K562 (cell line): ENCODE results near the gene TF. TPM values are rescaled to one million over a fixed set of nuclear protein-coding genes. Genes with fewer than 3 reads are reported as not detected.

Source experiments
- ATAC-seq: fragments of 200-7000 bp; cut with Tn5 transposase; 3 replicates; pipeline ENCODE4 v1.9.1; 2020; ENCODE audit warnings: moderate library complexity
- BruUV-seq: library from RNA; stranded (reverse); fragments of 400-500 nt; replicated peaks from 2 replicates; lab custom pipeline; 2021; lab: Mats Ljungman, UMichigan
- CTCF ChIA-PET: fragments of 300-600 bp; formaldehyde crosslinking; extraction: SDS; loops from one replicate; lab custom pipeline; 2021; ENCODE audit warnings: low intra/inter-chr PET ratio; lab: Yijun Ruan, JAX
- POLR2A ChIA-PET: fragments of 300-600, 350-650 bp; sonication (Branson Sonifier 250); formaldehyde crosslinking; extraction: SDS; loops from one replicate; lab custom pipeline; 2021; ENCODE audit warnings: antibody characterized with exemption, inconsistent platforms; lab: Yijun Ruan, JAX
- DNase-seq, 4 experiments: peaks; one replicate each; pipeline versions ENCODE4 v3.0.0 to v3.0.0-alpha.2; 2011 to 2018; ENCODE audit warnings: low spot score in 3 of 4, mixed read lengths in 3 of 4; ENCODE audit errors: extremely low read depth in 1 of 4
- FAIRE-seq: peaks from 2 replicates; lab custom pipeline; 2011; peaks lifted over from hg19 to GRCh38; lab: Jason Lieb, UNC
- H2AFZ ChIP-seq: 2 replicates; pipeline ENCODE4 v1.6.0; 2011; ENCODE audit warnings: low read depth, low read length, control low read depth, inconsistent platforms
- H3K27ac ChIP-seq: fragments of 200-600 bp; 3 replicates; pipeline ENCODE4 v1.8.0; 2011; ENCODE audit warnings: low read depth, mild to moderate bottlenecking, control low read depth, inconsistent platforms, low read length, moderate library complexity, mixed read lengths; ENCODE audit errors: extremely low read depth
- H3K27me3 ChIP-seq, 2 experiments: fragments of 300-600 bp in 1 of 2; 2 replicates in 1 of 2; 3 replicates in 1 of 2; pipeline versions ENCODE4 v1.6.0 to v1.8.0; 2011; ENCODE audit warnings: inconsistent platforms in 2 of 2, low read length in 2 of 2, mild to moderate bottlenecking in 1 of 2, mixed read lengths in 1 of 2, moderate library complexity in 1 of 2; ENCODE audit not compliant: control insufficient read depth in 2 of 2, insufficient read depth in 2 of 2
- H3K36me3 ChIP-seq: fragments of 300-600 bp; 3 replicates; pipeline ENCODE4 v1.8.0; 2011; ENCODE audit warnings: mild to moderate bottlenecking, low read length, inconsistent platforms; ENCODE audit not compliant: control insufficient read depth, insufficient read depth
- H3K4me1 ChIP-seq, 2 experiments: fragments of 200-600 bp in 1 of 2; replicated peaks in 1 of 2; 2 replicates in 1 of 2; 3 replicates in 1 of 2; pipeline versions ENCODE4 v1.5.1 to v1.8.0; 2011; ENCODE audit warnings: inconsistent platforms in 2 of 2, low read length in 2 of 2, mild to moderate bottlenecking in 1 of 2, mixed read lengths in 1 of 2, moderate library complexity in 1 of 2; ENCODE audit not compliant: control insufficient read depth in 2 of 2, insufficient read depth in 2 of 2
- H3K4me2 ChIP-seq: 2 replicates; pipeline ENCODE4 v1.6.1; 2011; ENCODE audit warnings: low read length, control low read depth, inconsistent platforms, mixed read lengths; ENCODE audit not compliant: insufficient read depth
- H3K4me3 ChIP-seq: fragments of 200-600 bp; sonication (generic), shearing (Covaris generic); 2 replicates; pipeline ENCODE4 v1.5.1; 2016; ENCODE audit warnings: control low read depth, inconsistent platforms
- H3K79me2 ChIP-seq: fragments of 200-600 bp; 3 replicates; pipeline ENCODE4 v1.8.0; 2011; ENCODE audit warnings: low read length, inconsistent platforms; ENCODE audit not compliant: control insufficient read depth, insufficient read depth
- H3K9ac ChIP-seq, 2 experiments: 2 replicates each; pipeline versions ENCODE4 v1.6.0 to v1.6.1; 2011; ENCODE audit warnings: low read depth in 2 of 2, low read length in 2 of 2, control low read depth in 1 of 2, inconsistent platforms in 1 of 2, mild to moderate bottlenecking in 1 of 2, mixed read lengths in 1 of 2; ENCODE audit not compliant: insufficient read depth in 1 of 2
- H3K9me1 ChIP-seq: one replicate; pipeline ENCODE4 v1.6.0; 2011; ENCODE audit warnings: inconsistent platforms, mild to moderate bottlenecking, low read length, moderate library complexity; ENCODE audit not compliant: control insufficient read depth, insufficient read depth
- H3K9me3 ChIP-seq: replicated peaks from 2 replicates; pipeline ENCODE4 v1.5.1; 2011; ENCODE audit warnings: low read depth, low read length, inconsistent platforms; ENCODE audit not compliant: control insufficient read depth, insufficient read depth
- H4K20me1 ChIP-seq: replicated peaks from 2 replicates; pipeline ENCODE4 v1.6.1; 2011; ENCODE audit warnings: low read length, inconsistent platforms, mixed read lengths; ENCODE audit not compliant: control insufficient read depth, insufficient read depth
- SNRNP70 ChIP-seq: fragments of 200-400 bp; formaldehyde crosslinking; optimal IDR thresholded peaks from 2 replicates; pipeline ENCODE3; 2017; ENCODE audit warnings: low read depth, low read length
- SRSF7 ChIP-seq: fragments of 200-400 bp; formaldehyde crosslinking; optimal IDR thresholded peaks from 2 replicates; pipeline ENCODE3; 2017; ENCODE audit warnings: mild to moderate bottlenecking, low read depth, low read length
- XRCC4 ChIP-seq: IDR thresholded peaks from one replicate; pipeline ENCODE4 v1.6.1; 2011; ENCODE audit not compliant: insufficient read depth, insufficient read length; ENCODE audit errors: extremely low read depth
- WGBS: fragments of 100-300 bp; shearing (Covaris generic); methylation state at CpG from one replicate; pipeline ENCODE4 v1.1.6; 2016; ENCODE audit warnings: low coverage, mixed read lengths; ENCODE audit not compliant: insufficient coverage; ENCODE audit errors: missing lambda C conversion rate; 5-methylcytosine and 5-hydroxymethylcytosine counted together
- in situ Hi-C: fragments of 300-500 bp; cut with MboI; formaldehyde crosslinking; loops from 4 replicates; pipeline ENCODE4 v1.15.0; 2018; ENCODE audit warnings: inconsistent platforms, mixed read lengths
- intact Hi-C: fragments of 100-400 bp; cut with micrococcal nuclease; formaldehyde crosslinking; loops from 2 replicates; pipeline ENCODE4 v1.14.2; 2022
- polyA plus RNA-seq, 8 experiments: library from polyadenylated mRNA; depleted of rRNA in 4 of 8; stranded (reverse) in 5 of 8; unstranded in 3 of 8; fragments of >200 nt; fragmentation: Nextera tagmentation in 2 of 8; fragmentation: Illumina TruSeq in 1 of 8; extraction: Ambion mirVana in 2 of 8; extraction: Trizol in 1 of 8; gene quantifications; 2 replicates each; pipeline versions ENCODE4 v1.2.1 to v1.2.3, GENCODE V29; 2011 to 2014; ENCODE audit warnings: inconsistent platforms in 1 of 8, missing spikeins in 1 of 8
- total RNA-seq, 7 experiments: library from RNA; depleted of rRNA in 6 of 7; stranded (reverse); fragments of >200 nt in 6 of 7; fragmentation: Illumina TruSeq in 2 of 7; extraction: Trizol in 2 of 7; gene quantifications; 2 replicates each; pipeline versions ENCODE4 v1.2.1 to v1.2.3, GENCODE V29; 2011 to 2021; ENCODE audit warnings: low replicate concordance in 1 of 7
- TF ChIP-seq, protein P1 (sequence below): fragments of 250-450 bp; sonication (Bioruptor Pico); IDR thresholded peaks from 2 replicates; pipeline ENCODE4 v1.9.0; 2021; ENCODE audit warnings: mild to moderate bottlenecking, inconsistent platforms

Gene TF
- total and polyA plus RNA-seq, 9 of the 15 experiments (the other 6 are each of a cell fraction or from before 2014, with no cell fraction given), result 0.09 to 9.2 (median 3.1) TPM

DNA sequence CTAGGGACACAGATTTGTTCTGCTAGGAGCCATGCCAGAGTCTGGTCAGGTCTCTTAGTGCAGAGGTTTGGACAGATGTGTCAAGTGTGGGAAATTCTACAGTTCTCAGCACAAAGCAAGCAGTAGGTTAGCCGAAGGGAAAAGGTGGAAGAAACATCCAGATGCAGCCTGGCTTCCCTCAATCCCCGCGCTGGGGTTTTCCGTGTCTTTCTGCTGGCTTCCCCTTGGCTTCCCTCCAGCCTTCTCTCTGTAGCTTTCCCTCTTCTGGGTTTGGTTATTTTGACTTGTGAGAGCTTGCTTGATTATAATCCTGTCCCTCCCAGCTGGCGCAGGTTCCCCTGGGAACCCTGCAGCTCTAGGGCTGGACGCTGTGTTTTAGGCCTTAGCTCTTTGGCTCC is 4.1 kb downstream of the TF start (continued):
- TF ChIP-seq, protein P1, sequence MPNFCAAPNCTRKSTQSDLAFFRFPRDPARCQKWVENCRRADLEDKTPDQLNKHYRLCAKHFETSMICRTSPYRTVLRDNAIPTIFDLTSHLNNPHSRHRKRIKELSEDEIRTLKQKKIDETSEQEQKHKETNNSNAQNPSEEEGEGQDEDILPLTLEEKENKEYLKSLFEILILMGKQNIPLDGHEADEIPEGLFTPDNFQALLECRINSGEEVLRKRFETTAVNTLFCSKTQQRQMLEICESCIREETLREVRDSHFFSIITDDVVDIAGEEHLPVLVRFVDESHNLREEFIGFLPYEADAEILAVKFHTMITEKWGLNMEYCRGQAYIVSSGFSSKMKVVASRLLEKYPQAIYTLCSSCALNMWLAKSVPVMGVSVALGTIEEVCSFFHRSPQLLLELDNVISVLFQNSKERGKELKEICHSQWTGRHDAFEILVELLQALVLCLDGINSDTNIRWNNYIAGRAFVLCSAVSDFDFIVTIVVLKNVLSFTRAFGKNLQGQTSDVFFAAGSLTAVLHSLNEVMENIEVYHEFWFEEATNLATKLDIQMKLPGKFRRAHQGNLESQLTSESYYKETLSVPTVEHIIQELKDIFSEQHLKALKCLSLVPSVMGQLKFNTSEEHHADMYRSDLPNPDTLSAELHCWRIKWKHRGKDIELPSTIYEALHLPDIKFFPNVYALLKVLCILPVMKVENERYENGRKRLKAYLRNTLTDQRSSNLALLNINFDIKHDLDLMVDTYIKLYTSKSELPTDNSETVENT (CRISPR knock-in tag), result no peak
- no peak for TF ChIP-seq SRSF7
- TF ChIP-seq SNRNP70, result no peak

DNA sequence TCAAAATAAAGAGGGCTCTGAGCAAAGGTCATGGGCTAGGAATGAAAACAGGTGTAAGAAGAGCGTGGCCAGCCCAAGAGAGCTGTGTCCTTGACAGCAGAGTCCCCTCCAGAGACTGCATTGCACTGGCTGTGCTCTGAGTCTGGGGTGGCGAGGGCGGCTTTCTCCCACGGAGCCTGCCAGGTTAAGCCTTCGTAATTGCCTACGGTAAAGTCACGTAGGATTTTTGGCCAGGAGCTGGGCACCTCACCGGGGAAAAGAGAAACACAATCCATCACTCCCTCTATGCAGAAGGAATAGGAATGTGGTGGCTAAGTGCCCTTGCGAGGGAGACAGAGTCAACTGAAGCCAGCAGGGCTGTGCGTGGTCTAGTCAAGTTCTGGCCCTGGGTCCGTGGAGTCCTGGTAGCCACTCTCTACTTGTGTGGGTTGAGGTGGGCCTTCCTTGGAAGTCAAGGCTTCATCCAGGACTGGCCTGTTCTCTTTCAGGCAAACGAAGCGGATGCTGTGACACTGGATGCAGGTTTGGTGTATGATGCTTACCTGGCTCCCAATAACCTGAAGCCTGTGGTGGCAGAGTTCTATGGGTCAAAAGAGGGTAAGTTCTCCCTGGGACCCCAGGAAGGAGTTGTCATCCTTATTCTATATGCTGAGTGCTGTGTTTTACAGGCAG is 7.0 kb downstream of the TF start:
- no peak for DNase-seq
- H3K4me2 ChIP-seq, result peak overlapping the region; percentile 21; the same call in 1 of the 2 replicates
- no peak for TF ChIP-seq XRCC4
- TF ChIP-seq, all 486 proteins: peak for 0
- Histone ChIP-seq H3K27me3 (peaks cover 0 to 12% of the 10 kb centered on the region in 2 experiments; a peak in 2 of 5 replicates), H3K9me1 (peaks cover 4% of the 10 kb centered on the region), H2AFZ (no peak overlapping the region), H4K20me1 (no peaks in the 10 kb centered on the region), H3K36me3 (no peaks in the 10 kb centered on the region), H3K4me1 (peaks cover 26 to 32% of the 10 kb centered on the region in 2 experiments; a peak in 4 of 5 replicates), H3K27ac (no peak overlapping the region; the same call in 2 of the 3 replicates), H3K4me3 (no peak overlapping the region), H3K9me3 (no peaks in the 10 kb centered on the region), H3K9ac (no peak overlapping the region; a peak in 1 of 4 replicates), H3K79me2 (no peaks in the 10 kb centered on the region)
- ATAC-seq, result no peak; the same call in 1 of the 3 replicates
- in situ Hi-C loops, result no loop called here
- no peak for FAIRE-seq
- CTCF ChIA-PET, result no interaction called here
- intact Hi-C loops, result no loop called here
- BruUV-seq, result no TSS peak
- POLR2A ChIA-PET, result interaction anchor here (0.8 kb wide), 1 partner anchor 9 kb away, joined by 4 read pairs; no protein-coding TSS in a partner anchor
- 54% methylated on average over 8 of the region's 13 CpGs for WGBS
